Lower leg skin (tissue), 4 donors: Measurements from ENCODE around the gene REEP3. TPM values are rescaled to one million over a fixed set of nuclear protein-coding genes. Genes with fewer than 3 reads are reported as not detected.

Experiments used
- DNase-seq, 2 donors: peaks; one replicate each; pipeline ENCODE4 v3.0.0-alpha.2; 2019; ENCODE audit warnings: low spot score in 2 of 2
- H3K4me3 ChIP-seq: fragments of 200-600 bp; sonication (generic); 2 replicates; pipeline ENCODE4 v1.5.1; 2017; ENCODE audit warnings: mild to moderate bottlenecking, low read depth; ENCODE audit not compliant: poor library complexity, severe bottlenecking
- CTCF ChIP-seq, 3 donors: fragments of 450-650 bp; IDR thresholded peaks; one replicate each; pipeline ENCODE4 v1.5.1; 2016; ENCODE audit warnings: antibody characterized with exemption in 3 of 3, mild to moderate bottlenecking in 3 of 3, moderate library complexity in 2 of 3
- POLR2A ChIP-seq, 2 donors: fragments of 450-650 bp; IDR thresholded peaks; one replicate each; pipeline ENCODE4 v1.6.1; 2016 to 2017; ENCODE audit warnings: antibody characterized with exemption in 2 of 2, mild to moderate bottlenecking in 1 of 2, moderate library complexity in 1 of 2
- WGBS, 2 donors: methylation state at CpG; one replicate each; pipeline ENCODE4 v1.1.5; 2018; 5-methylcytosine and 5-hydroxymethylcytosine counted together
- intact Hi-C: fragments of 100-400 bp; cut with DNase I; formaldehyde crosslinking; loops from one replicate; pipeline ENCODE4 v1.15.0; 2023; ENCODE audit warnings: low total_unique reads
- total RNA-seq, 4 donors: library from RNA; depleted of rRNA; stranded (reverse); fragments of >200 nt; gene quantifications; one replicate each; pipeline ENCODE4 v1.1.0, GENCODE V29; 2016

The REEP3 gene, protein sequence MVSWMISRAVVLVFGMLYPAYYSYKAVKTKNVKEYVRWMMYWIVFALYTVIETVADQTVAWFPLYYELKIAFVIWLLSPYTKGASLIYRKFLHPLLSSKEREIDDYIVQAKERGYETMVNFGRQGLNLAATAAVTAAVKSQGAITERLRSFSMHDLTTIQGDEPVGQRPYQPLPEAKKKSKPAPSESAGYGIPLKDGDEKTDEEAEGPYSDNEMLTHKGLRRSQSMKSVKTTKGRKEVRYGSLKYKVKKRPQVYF
- total RNA-seq, result 10 to 100 TPM; 39.8 to 58.4 (median 49.0) TPM

- H3K4me3 ChIP-seq, result peak within 1 kb of the TSS; percentile 62
- intact Hi-C loops, result no loop called here
- DNase-seq, result peak; percentile 34 to 88
- TF ChIP-seq POLR2A (IDR thresholded peaks at IDR 0.05) (no peak), CTCF (IDR thresholded peaks at IDR 0.05) (no peak)
- 11 to 13% methylated on average over 23 to 24 of the region's 52 CpGs for WGBS, 2 donors
Observed at GRCh38 chr10:63520500-63521415, at the start of gene REEP3. TSS of gene REEP3 (plus strand) at chr10:63521401. CDS start at chr10:63521546, 145 bp downstream.

DNA sequence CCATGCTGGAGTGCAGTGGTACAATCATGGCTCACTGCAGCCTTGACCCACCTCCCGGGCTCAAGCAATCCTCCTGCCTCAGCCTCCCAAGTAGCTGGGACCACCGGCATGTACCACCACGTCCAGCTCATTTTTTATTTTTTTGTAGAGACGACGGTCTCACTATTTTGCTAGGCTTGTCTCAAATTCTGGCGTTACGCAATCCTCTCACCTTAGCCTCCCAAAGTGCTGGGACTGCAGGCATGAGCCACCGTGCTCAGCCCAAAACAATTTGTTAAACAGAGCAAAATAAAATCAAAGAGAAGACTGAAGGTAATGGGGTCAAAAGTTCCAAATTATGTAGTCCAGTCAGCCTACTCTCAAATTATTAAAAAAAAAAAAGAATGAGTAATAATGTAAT, 46.7 kb upstream of the REEP3 start:
- 94 to 98% methylated on average over 8 of the region's 8 CpGs for WGBS, 2 donors

DNA sequence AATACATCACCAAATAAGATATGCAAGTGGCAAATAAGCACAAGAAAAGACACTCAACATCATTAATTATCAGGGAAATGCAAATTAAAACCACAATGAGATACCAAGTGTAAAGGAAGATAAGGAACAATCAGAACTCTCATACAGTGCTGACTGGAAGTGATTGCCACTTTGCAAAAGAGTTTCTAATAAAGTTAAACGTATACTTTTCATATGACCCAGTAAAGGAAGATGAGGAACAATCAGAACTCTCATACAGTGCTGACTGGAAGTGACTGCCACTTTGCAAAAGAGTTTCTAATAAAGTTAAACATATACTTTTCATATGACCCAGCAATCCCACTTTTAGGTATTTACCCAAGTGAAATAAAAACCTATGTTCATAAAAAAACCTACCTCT, 43.3 kb upstream of the REEP3 start:
- intact Hi-C loops, result no loop called here
- H3K4me3 ChIP-seq, result no peak overlapping the region
- 64 to 76% methylated on average over 1 of the region's 1 CpG for WGBS, 2 donors
- TF ChIP-seq CTCF (IDR thresholded peaks at IDR 0.05), result no peak
- no peak for TF ChIP-seq POLR2A (IDR thresholded peaks at IDR 0.05)
- DNase-seq, result no peak

More for the DNA sequence above, 46.7 kb upstream of the REEP3 start:
- DNase-seq, result no peak
- TF ChIP-seq CTCF (IDR thresholded peaks at IDR 0.05) (no peak), POLR2A (IDR thresholded peaks at IDR 0.05) (no peak)
- intact Hi-C loops, result loop anchor here (5.0 kb wide), 1 partner anchor 538 kb away; no protein-coding TSS in a partner anchor
- H3K4me3 ChIP-seq, result no peak overlapping the region

DNA sequence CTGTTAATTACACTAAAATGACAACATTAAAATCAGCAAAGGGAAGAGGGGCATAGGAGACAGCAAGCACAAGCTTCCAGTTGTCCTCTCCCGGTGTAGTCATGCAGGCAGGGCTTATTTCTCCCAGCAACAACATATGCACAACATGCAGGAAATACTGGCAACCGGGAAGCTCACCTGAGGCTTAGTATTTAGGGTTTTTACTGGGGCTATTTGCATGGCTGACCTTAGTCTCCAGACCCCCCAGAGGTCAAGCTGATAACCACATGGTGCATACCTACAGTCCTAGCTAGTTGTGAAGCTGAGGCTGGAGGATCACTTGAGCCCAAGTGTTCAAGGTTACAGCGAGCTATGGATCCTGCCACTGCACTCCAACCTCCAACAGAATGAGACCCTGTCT, 42.6 kb upstream of the REEP3 start:
- WGBS, 2 donors, result 66 to 79% methylated on average over 3 of the region's 3 CpGs
- no peak for TF ChIP-seq CTCF (IDR thresholded peaks at IDR 0.05)
- TF ChIP-seq POLR2A (IDR thresholded peaks at IDR 0.05), result no peak

GRCh38 chr10:63480237-63480636, 41.0 kb upstream of the REEP3 start:
- intact Hi-C loops, result no loop called here
- 82 to 96% methylated on average over 5 of the region's 5 CpGs for WGBS, 2 donors
- DNase-seq, result no peak
- no peak overlapping the region for H3K4me3 ChIP-seq
- no peak for TF ChIP-seq POLR2A (IDR thresholded peaks at IDR 0.05)
- no peak for TF ChIP-seq CTCF (IDR thresholded peaks at IDR 0.05)

More for the DNA sequence above, 42.6 kb upstream of the REEP3 start:
- intact Hi-C loops, result no loop called here
- no peak for DNase-seq
- no peak overlapping the region for H3K4me3 ChIP-seq
